ENCODE data around the gene ABHD2. TPM values are rescaled to one million over a fixed set of nuclear protein-coding genes. Genes with fewer than 3 reads are reported as not detected.
A peak's percentile ranks its signal among the peaks of the same experiment; 100 is the strongest.

The ABHD2 gene
- total RNA-seq, 1 experiment from 2014 or later, result 15.6 TPM

DNA sequence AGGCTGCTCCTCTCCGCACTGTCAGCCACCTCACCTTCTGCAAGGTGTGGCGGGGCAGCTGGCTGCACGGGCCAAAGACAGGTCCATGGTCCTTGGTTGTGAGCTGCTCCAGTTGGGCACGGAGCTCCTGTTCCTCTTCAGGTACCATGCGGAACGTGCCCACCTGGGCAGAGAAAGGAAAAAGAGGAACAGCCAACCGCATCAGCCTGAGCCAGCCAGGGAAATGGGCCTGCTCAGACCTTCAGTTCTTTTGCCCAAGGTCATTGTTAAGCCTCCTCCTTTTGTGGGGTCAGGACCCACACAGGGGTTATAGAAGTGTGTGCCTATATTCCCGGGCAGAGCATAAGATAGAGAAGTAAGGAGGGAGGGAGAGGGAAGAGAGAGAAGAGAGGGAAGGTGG is 130.3 kb downstream of the ABHD2 start:
- TF ChIP-seq, protein P1, sequence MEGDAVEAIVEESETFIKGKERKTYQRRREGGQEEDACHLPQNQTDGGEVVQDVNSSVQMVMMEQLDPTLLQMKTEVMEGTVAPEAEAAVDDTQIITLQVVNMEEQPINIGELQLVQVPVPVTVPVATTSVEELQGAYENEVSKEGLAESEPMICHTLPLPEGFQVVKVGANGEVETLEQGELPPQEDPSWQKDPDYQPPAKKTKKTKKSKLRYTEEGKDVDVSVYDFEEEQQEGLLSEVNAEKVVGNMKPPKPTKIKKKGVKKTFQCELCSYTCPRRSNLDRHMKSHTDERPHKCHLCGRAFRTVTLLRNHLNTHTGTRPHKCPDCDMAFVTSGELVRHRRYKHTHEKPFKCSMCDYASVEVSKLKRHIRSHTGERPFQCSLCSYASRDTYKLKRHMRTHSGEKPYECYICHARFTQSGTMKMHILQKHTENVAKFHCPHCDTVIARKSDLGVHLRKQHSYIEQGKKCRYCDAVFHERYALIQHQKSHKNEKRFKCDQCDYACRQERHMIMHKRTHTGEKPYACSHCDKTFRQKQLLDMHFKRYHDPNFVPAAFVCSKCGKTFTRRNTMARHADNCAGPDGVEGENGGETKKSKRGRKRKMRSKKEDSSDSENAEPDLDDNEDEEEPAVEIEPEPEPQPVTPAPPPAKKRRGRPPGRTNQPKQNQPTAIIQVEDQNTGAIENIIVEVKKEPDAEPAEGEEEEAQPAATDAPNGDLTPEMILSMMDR (conservative IDR thresholded peaks at IDR 0.05), result no peak
- Mint-ChIP-seq H3K4me3 (no peak overlapping the region), H3K9me3 (no peaks in the 10 kb centered on the region), H3K4me1 (peaks cover 3 to 6% of the 10 kb centered on the region in 2 experiments; a peak in 3 of 4 replicates), H3K27ac (peak overlapping the region in 1 of 3 experiments; percentile 63; a peak in 1 of 7 replicates), H3K27me3 (ENCODE audit: low read depth) (peaks cover 3% of the 10 kb centered on the region), H3K36me3 (ENCODE audit: insufficient read depth in 1 of 3, low read depth in 3 of 3) (no peaks in the 10 kb centered on the region)
- no peak overlapping the region for H4K5ac ChIP-seq (ENCODE audit: insufficient read length, low read depth, low read length)
- no peaks in the 10 kb centered on the region for H4K20me1 ChIP-seq (ENCODE audit: control insufficient read depth, insufficient read depth, insufficient read length)
- no peak for DNase-seq
- no peaks in the 10 kb centered on the region for H3K9me3 ChIP-seq (ENCODE audit: control insufficient read depth, low read depth, low read length)
- H2BK20ac ChIP-seq (ENCODE audit: low read depth, low read length, poor library complexity, severe bottlenecking), result no peak overlapping the region
- no CpG with 5 or more reads among the region's 8 CpGs for WGBS (ENCODE audit: extremely low coverage, insufficient read length, low lambda C conversion rate)
- H3K23me2 ChIP-seq (ENCODE audit: insufficient read length, low read depth, low read length, poor library complexity, severe bottlenecking), result no peaks in the 10 kb centered on the region
- no peak overlapping the region for H2AFZ ChIP-seq (ENCODE audit: low read length)
- H3K23ac ChIP-seq (ENCODE audit: insufficient read length, low read depth, low read length), result no peak overlapping the region
- H3K56ac ChIP-seq (ENCODE audit: insufficient read length, low read depth, low read length), result no peak overlapping the region
- H4K91ac ChIP-seq (ENCODE audit: insufficient read length, low read depth, low read length), result no peak overlapping the region
- H3K14ac ChIP-seq (ENCODE audit: insufficient read depth, low read length), result no peak overlapping the region
- H2BK12ac ChIP-seq (ENCODE audit: insufficient read length, low read depth, low read length), result no peak overlapping the region
- H3K4me2 ChIP-seq (ENCODE audit: insufficient read depth, insufficient read length, low read length), result no peak overlapping the region
- no peak overlapping the region for H3K27ac ChIP-seq (ENCODE audit: insufficient read length, low read depth, low read length)
- H2BK120ac ChIP-seq (ENCODE audit: low read depth, low read length, poor library complexity, severe bottlenecking), result no peak overlapping the region
- no peak overlapping the region for H2BK5ac ChIP-seq (ENCODE audit: insufficient read length, low read length)
- no peak overlapping the region for H3K18ac ChIP-seq (ENCODE audit: insufficient read length, low read depth, low read length)
- H2BK15ac ChIP-seq (ENCODE audit: low read depth, low read length), result no peak overlapping the region
- H3K27me3 ChIP-seq (ENCODE audit: insufficient read depth, low read length), result no peaks in the 10 kb centered on the region
- H4K8ac ChIP-seq (replicated peaks; ENCODE audit: insufficient read length, low read depth, low read length), result no peak overlapping the region
- H3K4me1 ChIP-seq (ENCODE audit: insufficient read depth, low read length), result no peaks in the 10 kb centered on the region
- no peaks in the 10 kb centered on the region for H3K79me2 ChIP-seq (ENCODE audit: insufficient read depth, low read length)
- no peak overlapping the region for H3T11ph ChIP-seq (ENCODE audit: low read length)
- no peaks in the 10 kb centered on the region for H3K79me1 ChIP-seq (ENCODE audit: insufficient read depth, low read depth, low read length, poor library complexity, severe bottlenecking)
- H3K4ac ChIP-seq (ENCODE audit: low read depth, low read length), result no peak overlapping the region
- H2AK5ac ChIP-seq (ENCODE audit: insufficient read length, low read length), result no peak overlapping the region
- no peak overlapping the region for H3K9ac ChIP-seq (ENCODE audit: extremely low read depth, insufficient read length, low read length)
